ENCODE results near the gene PPP5C. TPM values are rescaled to one million over a fixed set of nuclear protein-coding genes. Genes with fewer than 3 reads are reported as not detected.
"Not testable (repeated sequence)": the region's sequence is repeated elsewhere in the genome, so short reads cannot be mapped to it uniquely, and the experiment has no call there.

Gene PPP5C
- total RNA-seq, 1 donor from 2014 or later = 57.7 TPM

- ATAC-seq (ENCODE audit: low read depth) = no peak
- no peak for DNase-seq
- TF ChIP-seq, protein P1, sequence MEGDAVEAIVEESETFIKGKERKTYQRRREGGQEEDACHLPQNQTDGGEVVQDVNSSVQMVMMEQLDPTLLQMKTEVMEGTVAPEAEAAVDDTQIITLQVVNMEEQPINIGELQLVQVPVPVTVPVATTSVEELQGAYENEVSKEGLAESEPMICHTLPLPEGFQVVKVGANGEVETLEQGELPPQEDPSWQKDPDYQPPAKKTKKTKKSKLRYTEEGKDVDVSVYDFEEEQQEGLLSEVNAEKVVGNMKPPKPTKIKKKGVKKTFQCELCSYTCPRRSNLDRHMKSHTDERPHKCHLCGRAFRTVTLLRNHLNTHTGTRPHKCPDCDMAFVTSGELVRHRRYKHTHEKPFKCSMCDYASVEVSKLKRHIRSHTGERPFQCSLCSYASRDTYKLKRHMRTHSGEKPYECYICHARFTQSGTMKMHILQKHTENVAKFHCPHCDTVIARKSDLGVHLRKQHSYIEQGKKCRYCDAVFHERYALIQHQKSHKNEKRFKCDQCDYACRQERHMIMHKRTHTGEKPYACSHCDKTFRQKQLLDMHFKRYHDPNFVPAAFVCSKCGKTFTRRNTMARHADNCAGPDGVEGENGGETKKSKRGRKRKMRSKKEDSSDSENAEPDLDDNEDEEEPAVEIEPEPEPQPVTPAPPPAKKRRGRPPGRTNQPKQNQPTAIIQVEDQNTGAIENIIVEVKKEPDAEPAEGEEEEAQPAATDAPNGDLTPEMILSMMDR (IDR thresholded peaks at IDR 0.05) = no peak
- H3K4me3 Mint-ChIP-seq = no peak overlapping the region
- H3K36me3 Mint-ChIP-seq (ENCODE audit: low read depth) = peaks cover 60% of the 10 kb centered on the region
- ChIA-PET CTCF (no interaction called here), POLR2A (interaction anchor here (0.5 kb wide), 1 partner anchor 48 kb away, joined by 3 read pairs; no protein-coding TSS in a partner anchor)
- intact Hi-C loops (cut with micrococcal nuclease) = no loop called here
- H3K27ac Mint-ChIP-seq = no peak overlapping the region
- H3K27me3 Mint-ChIP-seq = no peaks in the 10 kb centered on the region
- no peaks in the 10 kb centered on the region for H3K9me3 Mint-ChIP-seq
- H3K4me1 Mint-ChIP-seq = no peaks in the 10 kb centered on the region
These were observed 27.9 kb downstream of the PPP5C start for GRCh38 chr19:46374536-46375475.

- H3K36me3 Mint-ChIP-seq (ENCODE audit: low read depth) = peaks cover 66% of the 10 kb centered on the region
These were observed 28.7 kb downstream of the PPP5C start for GRCh38 chr19:46375476-46376067.

DNA sequence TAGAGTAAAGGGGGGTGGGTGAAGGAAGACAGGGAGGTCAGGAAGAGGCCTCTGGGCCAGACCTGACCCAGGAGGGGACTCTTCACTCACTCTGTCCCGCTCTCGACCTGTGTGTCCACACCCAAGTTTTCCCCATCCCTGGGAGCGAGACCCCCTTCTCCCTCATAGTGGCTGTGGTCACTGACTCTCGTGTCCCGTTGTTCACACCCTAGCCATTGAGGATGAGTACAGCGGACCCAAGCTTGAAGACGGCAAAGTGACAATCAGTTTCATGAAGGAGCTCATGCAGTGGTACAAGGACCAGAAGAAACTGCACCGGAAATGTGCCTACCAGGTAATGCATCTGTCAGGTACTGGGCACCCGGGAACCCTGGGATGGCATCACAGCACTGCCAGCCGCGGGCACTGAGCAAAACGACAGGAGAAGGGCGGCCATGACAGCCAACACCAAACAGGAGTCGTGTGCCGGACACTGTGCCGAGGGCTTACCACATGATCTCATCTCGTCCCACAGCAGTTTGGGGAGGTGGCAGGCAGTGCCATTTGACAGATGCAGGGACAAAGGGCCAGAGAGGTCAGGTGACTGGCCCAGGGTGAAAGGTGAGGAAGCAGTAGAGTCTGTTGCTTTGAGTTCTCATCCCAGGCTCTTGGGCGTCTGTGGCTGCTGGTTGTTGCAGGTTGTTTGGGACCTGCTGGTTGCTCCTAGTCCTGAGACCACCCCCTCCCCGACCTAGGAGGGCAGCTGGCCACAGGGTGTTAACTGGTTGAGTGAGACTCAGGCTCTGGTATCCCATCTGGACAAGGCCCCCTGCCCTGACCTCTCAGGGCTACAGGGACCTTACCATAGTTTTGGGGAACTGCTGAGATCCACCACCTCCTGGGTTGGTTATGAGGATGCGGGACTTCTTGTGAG is 29.6 kb downstream of the PPP5C start:
- Mint-ChIP-seq H3K27ac (no peak overlapping the region), H3K9me3 (no peaks in the 10 kb centered on the region), H3K4me3 (no peak overlapping the region), H3K4me1 (peaks cover 3% of the 10 kb centered on the region), H3K36me3 (ENCODE audit: low read depth) (peaks cover 70% of the 10 kb centered on the region), H3K27me3 (no peaks in the 10 kb centered on the region)
- TF ChIP-seq, protein P1 (IDR thresholded peaks at IDR 0.05) = no peak
- ATAC-seq (ENCODE audit: low read depth) (no peak), DNase-seq (no peak)
- intact Hi-C loops (cut with micrococcal nuclease) = no loop called here
- ChIA-PET POLR2A (no interaction called here), CTCF (no interaction called here)

More at GRCh38 chr19:46375476-46376067, 28.7 kb downstream of the PPP5C start:
- H3K4me3 Mint-ChIP-seq; H3K4me1 Mint-ChIP-seq; H3K9me3 Mint-ChIP-seq; ATAC-seq (ENCODE audit: low read depth); DNase-seq; H3K27me3 Mint-ChIP-seq; CTCF ChIA-PET; POLR2A ChIA-PET; intact Hi-C loops (cut with micrococcal nuclease); H3K27ac Mint-ChIP-seq: not testable (repeated sequence)

DNA sequence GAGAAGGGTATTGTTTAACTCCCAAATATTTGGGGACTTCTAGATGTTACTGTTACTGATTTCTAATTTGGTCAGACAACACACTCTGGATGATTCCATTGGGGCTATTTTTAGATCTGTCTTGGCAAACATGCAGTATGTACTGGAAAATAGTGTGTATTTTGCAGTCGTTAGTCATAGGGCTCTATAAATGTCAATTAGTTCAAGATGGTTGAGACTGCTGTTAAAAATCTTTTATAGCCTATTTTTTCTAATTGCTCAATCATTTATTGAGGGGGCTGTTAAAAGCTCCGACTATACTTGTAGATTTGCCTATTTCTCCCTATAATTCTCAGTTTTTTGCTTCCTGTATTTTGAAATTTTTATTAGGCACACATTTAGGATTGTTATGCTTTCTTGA is 31.4 kb downstream of the PPP5C start:
- Mint-ChIP-seq H3K36me3 (ENCODE audit: low read depth) (peaks cover 83% of the 10 kb centered on the region), H3K27ac (no peak overlapping the region), H3K4me3 (no peak overlapping the region), H3K27me3 (no peaks in the 10 kb centered on the region), H3K9me3 (no peaks in the 10 kb centered on the region), H3K4me1 (peaks cover 3% of the 10 kb centered on the region)
- POLR2A ChIA-PET = interaction anchor here (0.5 kb wide), 1 partner anchor 561 kb away, joined by 3 read pairs; no protein-coding TSS in a partner anchor
- TF ChIP-seq, protein P1 (IDR thresholded peaks at IDR 0.05) = no peak
- intact Hi-C loops (cut with micrococcal nuclease) = no loop called here
- DNase-seq = no peak
- CTCF ChIA-PET = interaction anchor here (0.6 kb wide), 2 partner anchors 37 to 130 kb away, joined by 3 to 4 read pairs; no protein-coding TSS in a partner anchor
- ATAC-seq (ENCODE audit: low read depth) = no peak

GRCh38 chr19:46380690-46381089 is 33.8 kb downstream of the PPP5C start:
- ChIA-PET POLR2A (no interaction called here), CTCF (no interaction called here)
- no peak for ATAC-seq (ENCODE audit: low read depth)
- DNase-seq = no peak
- peaks cover 3% of the 10 kb centered on the region for H3K4me1 Mint-ChIP-seq
- TF ChIP-seq, protein P1 (IDR thresholded peaks at IDR 0.05) = no peak
- peaks cover 95% of the 10 kb centered on the region for H3K36me3 Mint-ChIP-seq (ENCODE audit: low read depth)
- intact Hi-C loops (cut with micrococcal nuclease) = no loop called here
- H3K4me3 Mint-ChIP-seq = no peak overlapping the region
- no peak overlapping the region for H3K27ac Mint-ChIP-seq
- no peaks in the 10 kb centered on the region for H3K27me3 Mint-ChIP-seq
- H3K9me3 Mint-ChIP-seq = no peaks in the 10 kb centered on the region
